Activated CD4-positive, alpha-beta T cell treated with anti-CD3 and anti-CD28 coated beads, Interleukin-2, amount 10 ng/mL, durations not matched to agents 7 days and 5 days (primary cell): Measurements from ENCODE around the gene SLC43A1. TPM values are rescaled to one million over a fixed set of nuclear protein-coding genes. Genes with fewer than 3 reads are reported as not detected.
A peak's percentile ranks its signal among the peaks of the same experiment; 100 is the strongest.

Experiments used
- CTCF ChIA-PET: fragments of 350-600 bp; sonication (Branson Sonifier 250); formaldehyde crosslinking; loops from one replicate; lab custom pipeline; 2021; ENCODE audit warnings: antibody characterized with exemption; lab: Charles Lee
- POLR2A ChIA-PET: fragments of 350-600 bp; sonication (Branson Sonifier 250); formaldehyde crosslinking; loops from one replicate; lab custom pipeline; 2021; ENCODE audit warnings: antibody characterized with exemption; lab: Charles Lee
- DNase-seq: peaks from one replicate; pipeline ENCODE4 v3.0.0-alpha.2; 2020
- H3K27ac Mint-ChIP-seq: one replicate; pipeline ENCODE4 v1.8.0; 2021; ENCODE audit warnings: mild to moderate bottlenecking, moderate library complexity, mixed read lengths
- H3K27me3 Mint-ChIP-seq: one replicate; pipeline ENCODE4 v1.8.0; 2021; ENCODE audit warnings: mixed read lengths
- H3K36me3 Mint-ChIP-seq: one replicate; pipeline ENCODE4 v1.8.0; 2021; ENCODE audit warnings: low read depth, mixed read lengths
- H3K4me1 Mint-ChIP-seq: one replicate; pipeline ENCODE4 v1.8.0; 2021; ENCODE audit warnings: mixed read lengths
- H3K4me3 Mint-ChIP-seq: one replicate; pipeline ENCODE4 v1.8.0; 2021; ENCODE audit warnings: mild to moderate bottlenecking, moderate library complexity, mixed read lengths
- H3K9me3 Mint-ChIP-seq: one replicate; pipeline ENCODE4 v1.8.0; 2021; ENCODE audit warnings: mixed read lengths
- total RNA-seq, 2 experiments: library from RNA; stranded (reverse); gene quantifications; one replicate each; pipeline ENCODE4 v1.2.3, GENCODE V29; 2021

SLC43A1 gene
- total RNA-seq, 2 experiments from 2014 or later: 22.9 to 23.4 TPM

- peak; percentile 78 for DNase-seq
- H3K27me3 Mint-ChIP-seq: no peaks in the 10 kb centered on the region
- POLR2A ChIA-PET: interaction anchor here (0.6 to 1.1 kb wide), 3 partner anchors 9 to 148 kb away, joined by 3 read pairs; no protein-coding TSS in a partner anchor
- no peak overlapping the region for H3K4me3 Mint-ChIP-seq
- CTCF ChIA-PET: interaction anchor here (0.5 to 3.0 kb wide), 30 partner anchors 8 to 159 kb away, joined by 3 to 50 read pairs (median 6); partner anchors contain the start of genes RTN4RL2, SLC43A1, SLC43A3 and SMTNL1
- H3K4me1 Mint-ChIP-seq: peaks cover 10% of the 10 kb centered on the region
- peak overlapping the region; percentile 79 for H3K27ac Mint-ChIP-seq
- peaks cover 10% of the 10 kb centered on the region for H3K36me3 Mint-ChIP-seq
- no peaks in the 10 kb centered on the region for H3K9me3 Mint-ChIP-seq
Measured at GRCh38 chr11:57493507-57494503, 21.7 kb downstream of the SLC43A1 start.

- Mint-ChIP-seq H3K4me1 (peaks cover 10% of the 10 kb centered on the region), H3K9me3 (no peaks in the 10 kb centered on the region), H3K4me3 (no peak overlapping the region), H3K36me3 (peaks cover 12% of the 10 kb centered on the region), H3K27ac (no peak overlapping the region), H3K27me3 (no peaks in the 10 kb centered on the region)
- CTCF ChIA-PET: interaction anchor here (0.6 to 2.4 kb wide), 19 partner anchors 8 to 152 kb away, joined by 3 to 15 read pairs (median 4); partner anchors contain the start of genes RTN4RL2 and SLC43A1
- DNase-seq: peak; percentile 65
- POLR2A ChIA-PET: interaction anchor here (0.9 kb wide), 1 partner anchor 35 kb away, joined by 3 read pairs; no protein-coding TSS in a partner anchor
Measured at GRCh38 chr11:57491371-57492061, 24.0 kb downstream of the SLC43A1 start.

- no peaks in the 10 kb centered on the region for H3K9me3 Mint-ChIP-seq
- H3K4me3 Mint-ChIP-seq: no peak overlapping the region
- no peaks in the 10 kb centered on the region for H3K27me3 Mint-ChIP-seq
- no peak overlapping the region for H3K27ac Mint-ChIP-seq
- POLR2A ChIA-PET: no interaction called here
- CTCF ChIA-PET: interaction anchor here (0.6 to 2.3 kb wide), 15 partner anchors 7 to 153 kb away, joined by 3 to 9 read pairs (median 4); partner anchors contain the start of genes RTN4RL2 and SLC43A1
- peaks cover 10% of the 10 kb centered on the region for H3K4me1 Mint-ChIP-seq
- DNase-seq: no peak
- H3K36me3 Mint-ChIP-seq: peaks cover 12% of the 10 kb centered on the region
Measured at GRCh38 chr11:57490456-57491248, 24.9 kb downstream of the SLC43A1 start.

- ChIA-PET POLR2A (no interaction called here), CTCF (interaction anchor here (1.0 kb wide), 2 partner anchors 9 to 12 kb away, joined by 3 to 4 read pairs; no protein-coding TSS in a partner anchor)
- H3K36me3 Mint-ChIP-seq: peaks cover 10% of the 10 kb centered on the region
- peaks cover 3% of the 10 kb centered on the region for H3K4me1 Mint-ChIP-seq
- peaks cover 3% of the 10 kb centered on the region for H3K27me3 Mint-ChIP-seq
- no peaks in the 10 kb centered on the region for H3K9me3 Mint-ChIP-seq
- H3K27ac Mint-ChIP-seq: peak overlapping the region; percentile 15
- H3K4me3 Mint-ChIP-seq: no peak overlapping the region
- DNase-seq: no peak
Measured at GRCh38 chr11:57487920-57488659, 27.4 kb downstream of the SLC43A1 start.

GRCh38 chr11:57487021-57487778, 28.3 kb downstream of the SLC43A1 start:
- H3K36me3 Mint-ChIP-seq: peaks cover 10% of the 10 kb centered on the region
- H3K27me3 Mint-ChIP-seq: peaks cover 4% of the 10 kb centered on the region
- H3K9me3 Mint-ChIP-seq: no peaks in the 10 kb centered on the region
- H3K4me1 Mint-ChIP-seq: peaks cover 4% of the 10 kb centered on the region
- CTCF ChIA-PET: interaction anchor here (0.6 kb wide), 1 partner anchor 27 kb away, joined by 3 read pairs; no protein-coding TSS in a partner anchor
- H3K4me3 Mint-ChIP-seq: no peak overlapping the region
- H3K27ac Mint-ChIP-seq: no peak overlapping the region
- DNase-seq: no peak
- POLR2A ChIA-PET: no interaction called here

GRCh38 chr11:57485217-57485990, 30.1 kb downstream of the SLC43A1 start:
- Mint-ChIP-seq H3K9me3 (no peaks in the 10 kb centered on the region), H3K27me3 (peaks cover 18% of the 10 kb centered on the region), H3K27ac (no peak overlapping the region), H3K4me3 (no peak overlapping the region), H3K4me1 (peaks cover 9% of the 10 kb centered on the region), H3K36me3 (peaks cover 10% of the 10 kb centered on the region)
- CTCF ChIA-PET: no interaction called here
- POLR2A ChIA-PET: no interaction called here
- DNase-seq: no peak

- DNase-seq: no peak
- POLR2A ChIA-PET: interaction anchor here (1.2 kb wide), 1 partner anchor 9 kb away, joined by 3 read pairs; no protein-coding TSS in a partner anchor
- Mint-ChIP-seq H3K27me3 (peaks cover 18% of the 10 kb centered on the region), H3K4me3 (no peak overlapping the region), H3K9me3 (no peaks in the 10 kb centered on the region), H3K4me1 (peaks cover 9% of the 10 kb centered on the region), H3K27ac (no peak overlapping the region), H3K36me3 (peaks cover 10% of the 10 kb centered on the region)
- CTCF ChIA-PET: interaction anchor here (0.8 to 3.0 kb wide), 11 partner anchors 9 to 160 kb away, joined by 3 to 19 read pairs (median 4); partner anchors contain the start of gene RTN4RL2
Measured at GRCh38 chr11:57484141-57484710, 31.3 kb downstream of the SLC43A1 start.

GRCh38 chr11:57483562-57483918, 32.0 kb downstream of the SLC43A1 start:
- Mint-ChIP-seq H3K4me1 (peaks cover 9% of the 10 kb centered on the region), H3K27ac (no peak overlapping the region), H3K9me3 (no peaks in the 10 kb centered on the region), H3K36me3 (peaks cover 7% of the 10 kb centered on the region), H3K4me3 (no peak overlapping the region), H3K27me3 (peaks cover 21% of the 10 kb centered on the region)
- CTCF ChIA-PET: interaction anchor here (0.9 to 3.0 kb wide), 10 partner anchors 8 to 161 kb away, joined by 3 to 19 read pairs (median 4); partner anchors contain the start of gene RTN4RL2
- no peak for DNase-seq
- POLR2A ChIA-PET: interaction anchor here (0.7 kb wide), 1 partner anchor 43 kb away, joined by 3 read pairs; no protein-coding TSS in a partner anchor

- ChIA-PET CTCF (interaction anchor here (0.9 to 3.0 kb wide), 11 partner anchors 9 to 162 kb away, joined by 3 to 19 read pairs (median 4); partner anchors contain the start of gene RTN4RL2), POLR2A (interaction anchor here (0.7 kb wide), 1 partner anchor 44 kb away, joined by 3 read pairs; no protein-coding TSS in a partner anchor)
- Mint-ChIP-seq H3K27ac (no peak overlapping the region), H3K4me3 (no peak overlapping the region), H3K4me1 (peaks cover 10% of the 10 kb centered on the region), H3K36me3 (peaks cover 6% of the 10 kb centered on the region), H3K9me3 (no peaks in the 10 kb centered on the region), H3K27me3 (peaks cover 24% of the 10 kb centered on the region)
- peak; percentile 48 for DNase-seq
Measured at GRCh38 chr11:57482782-57483561, 32.5 kb downstream of the SLC43A1 start.
